SKM-1 treated with dmso at 0.1 percent for 144 hours (cell line): ENCODE measurements around the gene GPR143.
"Not testable (repeated sequence)": the region's sequence is repeated elsewhere in the genome, so short reads cannot be mapped to it uniquely, and the experiment has no call there.

Source experiments
- DNase-seq: peaks from one replicate; lab custom pipeline; 2025; ENCODE audit not compliant: unreplicated experiment; lab: John Stamatoyannopoulos, UW

Gene GPR143

DNA sequence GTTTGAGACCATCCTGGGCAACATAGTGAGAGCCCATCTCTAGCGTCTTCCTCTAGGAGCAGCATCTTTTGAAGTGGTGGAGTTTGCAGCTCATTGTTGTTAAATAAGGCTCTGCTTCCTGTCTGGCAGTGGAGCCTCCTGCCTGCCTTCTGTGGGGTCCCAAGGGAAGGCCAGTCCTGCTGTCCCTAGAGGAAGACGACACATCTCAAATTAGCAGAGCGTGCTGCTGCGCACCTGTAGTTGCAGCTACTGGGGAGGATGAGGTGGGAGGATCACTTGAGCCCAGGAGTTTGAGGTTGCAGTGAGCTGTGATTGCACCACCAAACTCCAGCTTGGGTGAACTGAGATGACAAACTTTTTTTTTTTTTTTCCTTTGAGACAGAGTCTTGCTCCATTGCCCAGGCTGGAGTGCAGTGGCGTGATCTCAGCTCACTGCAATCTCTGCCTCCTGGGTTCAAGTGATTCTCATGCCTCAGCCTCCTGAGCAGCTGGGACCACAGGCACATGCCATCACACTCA is 2.7 kb upstream of the GPR143 start:
- DNase-seq, result not testable (repeated sequence)

DNA sequence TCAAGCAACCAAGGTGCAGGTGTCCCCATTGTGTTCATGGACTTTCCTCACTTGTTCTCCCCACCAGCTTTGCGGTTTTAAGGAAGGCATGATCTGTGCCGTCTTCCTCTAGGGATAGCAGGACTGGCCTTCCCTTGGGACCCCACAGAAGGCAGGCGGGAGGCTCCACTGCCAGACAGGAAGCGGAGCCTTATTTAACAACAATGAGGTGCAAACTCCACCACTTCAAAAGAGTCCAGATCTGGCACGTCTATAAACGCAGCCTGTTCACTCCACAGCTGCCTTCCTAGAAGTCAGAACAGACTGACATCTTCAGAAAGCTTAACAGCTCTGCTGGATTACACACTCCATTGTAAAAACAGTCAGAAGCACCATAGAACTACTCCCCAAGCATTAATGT is 1.7 kb upstream of the GPR143 start:
- no peak for DNase-seq

DNA sequence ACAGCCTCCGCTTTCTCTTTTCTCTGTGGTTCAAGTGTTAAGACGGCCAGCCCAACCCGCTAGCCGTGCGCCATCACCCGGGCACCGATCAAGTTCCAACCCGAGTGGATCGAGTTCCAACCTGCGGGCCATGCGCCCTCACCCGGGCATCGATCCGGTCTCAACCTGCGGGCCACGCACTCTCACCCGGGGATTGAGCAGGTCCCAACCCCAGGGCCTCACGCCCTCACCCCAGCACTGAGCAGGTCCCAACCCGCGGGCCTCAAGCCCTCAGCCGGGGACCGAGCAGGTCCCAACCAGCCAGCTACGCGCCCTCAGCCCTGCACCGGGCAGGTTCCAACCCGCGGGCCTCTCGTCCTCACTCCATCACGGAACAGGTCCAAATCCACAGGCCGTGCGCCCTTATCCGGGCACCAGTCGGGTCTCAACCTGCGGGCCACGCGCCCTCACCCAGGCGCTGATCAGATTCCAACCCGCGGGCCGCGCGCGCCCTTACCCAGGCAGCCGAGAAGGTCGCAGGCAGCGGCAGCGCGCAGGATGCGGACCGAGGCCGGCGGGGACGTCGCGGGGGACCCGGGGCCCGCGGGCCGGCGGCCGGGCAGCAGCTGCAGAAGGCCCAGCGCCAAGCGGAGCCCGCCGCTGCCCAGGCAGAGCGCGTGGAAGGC is 443 bp downstream of the GPR143 start:
- no peak for DNase-seq

DNA sequence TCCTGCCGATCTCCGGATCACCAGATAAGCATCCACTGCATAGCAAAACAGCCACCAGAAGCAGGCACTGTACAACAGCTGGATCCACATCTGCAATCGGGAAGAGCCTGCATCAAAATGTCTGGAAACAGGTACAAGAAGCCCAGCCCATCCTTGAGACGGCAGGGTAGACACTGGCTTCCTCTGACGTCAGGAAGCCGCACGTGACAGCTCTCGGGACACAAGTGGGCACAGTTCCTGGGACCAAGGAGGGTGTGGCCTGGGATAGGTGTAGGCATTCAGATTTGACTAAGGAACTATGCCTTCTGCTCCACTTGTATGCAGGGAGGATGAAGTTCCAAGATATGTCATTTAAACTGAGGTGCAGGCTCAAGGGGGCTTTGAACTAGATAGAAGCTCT is 6.3 kb downstream of the GPR143 start:
- no peak for DNase-seq

DNA sequence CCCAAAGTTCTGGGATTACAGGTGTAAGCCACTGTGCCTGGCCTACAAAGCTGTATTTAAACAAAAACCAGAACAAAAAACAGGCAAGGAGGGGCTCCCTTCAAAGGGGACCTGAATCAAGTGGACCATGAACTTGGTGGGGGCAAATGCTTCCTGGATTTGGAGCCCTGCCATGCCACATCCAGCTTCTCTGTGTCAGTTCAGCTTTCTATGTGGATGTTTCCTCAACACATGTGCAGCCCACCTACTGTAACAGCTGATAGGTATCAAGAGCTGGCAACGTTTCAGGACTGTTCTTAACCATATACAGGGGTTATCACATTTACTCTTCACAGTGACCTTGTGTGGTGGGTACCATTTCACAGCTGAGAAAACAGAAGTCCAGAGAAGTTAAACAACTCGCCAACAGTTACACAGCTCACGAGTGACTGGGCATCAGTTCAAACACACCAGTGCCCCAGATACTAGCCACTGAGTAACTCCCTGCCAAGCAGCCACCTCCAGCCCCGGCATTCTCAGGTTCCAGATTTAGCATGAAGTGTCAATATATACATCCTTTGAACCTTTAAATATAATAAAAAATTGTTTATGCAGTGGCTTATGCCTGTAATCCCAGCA is 7.5 kb downstream of the GPR143 start:
- no peak for DNase-seq

DNA sequence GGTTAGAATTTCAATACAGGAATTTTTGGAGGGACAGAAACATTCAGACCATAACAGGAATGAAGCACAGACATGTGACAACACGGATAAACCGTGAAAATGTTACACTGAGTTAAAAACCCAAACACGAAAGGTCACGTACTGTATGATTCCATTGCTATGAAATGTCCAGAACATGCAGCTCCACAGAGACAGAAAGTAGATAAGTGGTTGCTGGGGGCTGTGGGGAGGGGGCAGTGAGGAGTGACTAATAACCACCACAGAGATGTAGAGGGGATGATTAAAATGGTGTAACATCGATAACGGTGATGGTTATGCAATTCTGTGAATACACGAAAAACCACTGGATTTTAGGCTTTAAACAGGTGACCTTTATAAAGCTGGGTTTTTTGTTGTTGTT is 8.3 kb downstream of the GPR143 start:
- no peak for DNase-seq

DNA sequence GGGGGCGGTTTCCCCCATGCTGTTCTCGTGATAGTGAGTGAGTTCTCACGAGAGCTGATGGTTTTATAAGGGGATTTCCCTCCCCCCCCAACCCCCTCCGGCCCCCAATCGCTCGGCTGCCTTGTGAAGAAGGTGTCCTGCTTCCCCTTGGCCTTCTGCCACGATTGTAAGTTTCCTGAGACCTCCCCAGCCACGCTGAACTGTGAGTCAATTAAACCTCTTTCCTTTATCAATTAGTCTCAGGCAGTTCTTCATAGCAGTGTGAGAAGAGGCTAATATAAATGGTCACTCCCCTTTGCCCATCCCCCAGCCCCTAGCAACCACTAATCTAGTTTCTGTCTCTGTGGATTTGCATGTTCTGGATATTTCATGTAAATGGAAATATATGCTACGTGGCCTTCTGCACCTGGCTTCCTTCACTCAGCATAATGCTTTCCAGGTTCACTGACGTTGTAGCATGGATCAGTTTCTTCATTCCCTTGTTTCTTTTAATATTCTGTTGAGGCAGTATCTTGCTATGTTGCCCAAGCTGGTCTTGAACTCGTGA is 16.4 kb downstream of the GPR143 start:
- DNase-seq, result no peak

DNA sequence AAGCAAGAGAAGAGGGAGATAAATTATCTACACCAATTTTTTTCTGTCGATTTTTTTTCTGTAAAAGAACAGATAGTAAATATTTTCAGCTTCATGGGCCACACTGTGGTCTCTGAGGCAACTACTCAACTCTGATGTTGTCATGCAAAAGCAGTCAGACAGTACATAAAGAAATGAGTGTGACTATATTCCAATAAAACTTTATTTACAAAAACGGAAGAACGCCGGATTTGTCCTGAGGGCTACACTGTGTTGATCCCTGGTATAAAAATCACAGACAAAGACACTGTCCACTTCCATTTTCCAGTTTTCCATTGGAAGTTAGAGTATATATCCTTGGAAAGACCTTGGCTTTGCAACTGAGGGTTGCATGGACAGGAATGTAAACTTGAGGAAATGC is 18.0 kb downstream of the GPR143 start:
- no peak for DNase-seq

DNA sequence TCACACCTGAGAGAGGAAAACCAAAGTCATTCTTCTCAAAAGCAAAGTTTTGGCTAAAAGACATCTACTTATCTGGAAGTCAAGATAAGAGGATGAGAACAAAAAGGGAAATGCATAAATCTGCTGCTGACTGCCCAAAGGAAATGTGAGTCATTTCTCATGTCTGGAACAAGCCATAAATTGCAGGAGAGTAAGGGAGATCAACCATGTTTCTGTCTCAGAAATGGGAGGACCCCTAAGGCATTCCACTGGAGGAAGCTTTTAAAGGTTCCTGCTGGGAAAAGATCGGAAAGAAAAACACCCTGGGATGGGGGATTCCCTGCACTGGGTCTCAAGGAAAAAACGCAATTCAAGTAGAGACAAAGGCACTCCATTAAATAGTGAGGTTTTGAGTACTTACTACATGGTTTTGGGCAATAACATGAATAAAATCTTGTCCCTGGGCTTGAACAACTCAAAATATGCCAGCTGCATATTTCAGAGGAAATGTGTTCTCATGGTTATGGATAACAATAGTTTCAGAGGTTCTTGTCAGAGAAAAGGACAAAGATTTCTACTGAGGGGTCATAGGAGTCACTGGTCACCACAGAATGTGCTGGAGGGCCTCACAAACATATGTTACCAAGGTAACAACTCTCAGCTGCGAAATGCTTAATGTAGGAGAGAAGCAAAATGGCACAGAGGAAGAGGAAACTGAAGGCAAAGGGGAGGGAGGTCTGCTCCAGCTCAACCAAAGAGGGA is 19.3 kb downstream of the GPR143 start:
- no peak for DNase-seq

DNA sequence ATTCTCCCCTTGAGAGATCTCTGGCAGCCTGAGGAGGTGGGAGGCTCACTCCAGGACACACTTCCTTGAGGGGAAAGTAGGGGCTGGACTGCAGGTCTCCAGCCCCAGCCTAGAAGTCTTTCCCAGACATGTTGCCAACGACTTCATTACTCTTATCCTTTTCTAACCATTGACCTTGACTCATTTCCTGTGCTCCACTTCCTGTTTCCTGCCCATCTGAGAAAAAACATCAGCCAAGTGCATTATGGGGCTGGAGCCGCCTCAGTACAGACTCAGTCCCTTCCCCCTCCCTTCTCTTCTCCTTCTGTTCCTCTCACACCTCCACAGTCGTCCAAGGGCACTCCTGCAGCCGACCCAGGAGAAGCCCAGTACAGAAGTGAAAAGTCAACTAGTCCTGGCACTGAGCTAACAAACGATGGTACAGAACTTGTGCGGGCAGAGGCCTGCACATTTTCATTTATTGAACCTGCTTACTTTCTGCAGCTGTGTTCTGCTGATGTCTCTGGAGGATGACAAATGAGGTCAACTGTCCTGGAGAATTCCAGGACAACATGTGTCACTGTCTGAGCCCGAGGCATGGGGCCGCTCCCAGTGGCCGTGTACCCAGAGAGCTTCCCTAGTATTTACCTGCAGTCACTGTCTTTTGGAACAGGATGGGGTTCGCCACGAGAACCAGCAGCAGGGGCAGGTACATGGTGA is 20.1 kb downstream of the GPR143 start:
- DNase-seq, result no peak

DNA sequence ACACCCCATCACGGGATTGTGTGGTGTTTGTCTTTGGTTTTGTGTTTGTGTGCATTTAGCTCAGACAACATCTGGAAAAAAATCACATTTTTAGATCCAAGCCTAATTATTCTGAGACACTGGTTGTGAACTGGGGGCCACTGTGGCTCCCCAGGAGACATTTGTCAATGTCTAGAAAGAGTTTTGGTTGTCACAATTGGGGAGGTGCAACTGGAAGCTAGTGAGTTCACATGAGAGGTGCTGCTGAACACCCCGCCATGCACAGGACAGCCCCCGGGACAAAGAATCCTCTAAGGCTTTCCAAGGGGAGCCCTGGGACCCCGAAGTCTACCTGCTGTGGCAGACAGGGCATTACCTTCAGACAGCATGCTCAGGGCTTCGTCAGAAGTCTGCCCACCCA is 26.5 kb downstream of the GPR143 start:
- DNase-seq, result no peak

DNA sequence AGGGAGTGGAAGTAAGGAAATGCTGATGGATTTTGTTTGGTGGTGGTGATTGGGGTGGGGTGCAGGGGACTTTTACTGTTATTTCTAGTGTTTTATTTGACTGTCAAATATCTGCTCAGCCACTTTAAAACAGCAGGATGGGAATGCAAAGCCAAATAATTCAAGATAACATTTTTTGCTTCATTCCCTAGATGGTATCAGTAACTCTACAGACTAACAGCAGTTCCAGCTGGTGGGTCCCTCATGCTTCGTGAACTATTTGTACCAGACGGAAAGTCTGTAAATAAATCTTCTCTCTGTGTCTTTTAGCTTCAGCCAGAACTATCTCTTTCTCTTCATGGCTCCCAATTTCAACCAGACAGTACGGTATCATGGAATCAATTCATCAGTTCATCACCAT is 27.5 kb downstream of the GPR143 start:
- no peak for DNase-seq

DNA sequence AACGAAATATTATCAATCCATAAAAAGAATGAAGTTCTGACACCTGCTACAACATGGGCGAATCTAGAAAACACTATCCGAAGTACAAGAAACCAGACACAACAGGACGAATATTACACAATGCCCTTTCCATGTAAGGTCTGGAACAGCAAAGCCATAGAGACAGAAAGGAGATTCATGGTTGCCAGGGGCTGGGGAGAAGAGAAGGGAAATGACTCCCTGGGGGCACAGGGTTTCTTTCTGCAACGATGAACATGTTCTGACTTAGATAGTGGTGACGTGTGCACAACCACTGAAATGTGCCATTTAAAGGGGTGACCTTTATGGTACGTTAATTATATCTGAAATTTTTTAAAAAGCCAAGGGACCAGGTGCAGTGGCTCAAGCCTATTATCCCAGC is 28.3 kb downstream of the GPR143 start:
- no peak for DNase-seq

DNA sequence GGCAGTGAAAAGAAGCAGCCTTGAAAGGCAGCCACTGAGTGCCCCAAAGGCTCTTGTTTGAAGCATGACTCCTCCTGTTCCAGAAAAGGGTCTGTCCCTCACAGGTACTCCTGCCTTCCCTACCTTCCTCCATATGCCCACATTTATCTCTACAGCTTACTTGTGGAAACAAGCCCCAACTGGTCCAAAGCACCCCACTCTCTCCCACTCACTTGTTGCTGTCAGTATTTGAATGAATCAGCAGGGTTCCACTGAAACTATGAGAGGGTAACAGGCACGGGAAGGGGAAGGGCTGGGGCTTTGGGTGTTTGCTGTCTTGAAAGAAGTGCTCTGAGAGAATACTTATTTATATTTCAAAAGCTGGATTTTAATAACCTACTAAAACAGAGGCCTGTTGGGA is 34.9 kb downstream of the GPR143 start:
- no peak for DNase-seq

DNA sequence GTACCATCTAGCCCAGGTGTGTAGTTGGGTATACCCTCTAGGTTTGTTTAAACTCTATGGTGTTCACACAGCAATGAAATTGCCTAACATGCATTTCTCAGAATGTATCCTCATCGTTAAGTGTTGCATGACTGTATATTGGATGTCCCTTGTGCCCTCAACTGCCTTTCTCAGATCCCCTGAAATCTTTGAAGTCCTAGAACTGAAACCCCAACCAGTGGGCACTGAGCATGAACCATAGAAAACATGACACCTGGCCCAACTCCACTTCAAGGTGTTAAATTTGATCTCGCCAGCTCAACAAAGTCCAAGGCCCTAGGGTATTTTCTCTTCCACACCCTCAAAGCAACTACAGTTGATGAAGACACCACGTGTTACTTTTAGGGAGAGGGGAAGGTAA is 35.6 kb downstream of the GPR143 start:
- DNase-seq, result no peak

DNA sequence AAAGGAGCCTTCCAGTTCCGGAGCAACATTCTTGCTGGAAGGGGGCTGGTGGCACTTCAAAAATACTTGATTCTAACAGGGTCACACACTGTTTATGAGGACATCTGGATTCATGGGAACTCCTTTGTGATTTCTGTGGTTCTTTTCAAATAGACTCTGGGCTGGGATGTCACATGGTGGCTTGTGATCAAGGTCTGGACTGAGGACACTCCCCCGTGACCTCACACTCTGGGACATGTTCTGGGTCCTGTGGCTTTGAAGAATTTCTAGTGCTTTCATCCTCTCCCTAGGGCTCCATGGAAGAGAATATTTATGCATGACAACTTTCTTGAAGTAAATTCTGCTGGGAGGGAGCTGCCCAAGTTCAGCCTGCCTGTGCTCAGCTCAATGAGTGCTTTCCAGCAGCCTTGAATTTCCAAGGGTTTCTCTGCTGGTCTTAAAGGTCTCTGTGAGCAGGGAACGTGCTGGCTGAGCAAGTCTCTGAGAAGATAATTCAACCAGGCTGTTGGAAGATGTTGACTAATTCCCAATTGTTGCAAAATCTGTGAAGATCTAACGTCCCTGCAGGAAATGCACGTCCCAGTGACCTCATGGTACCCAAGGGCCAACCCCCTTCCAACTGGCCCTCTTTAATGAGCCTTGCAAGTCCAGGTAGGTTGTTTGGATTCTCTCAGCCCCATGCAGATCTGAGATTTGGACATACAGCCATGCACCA is 36.3 kb downstream of the GPR143 start:
- DNase-seq, result no peak

DNA sequence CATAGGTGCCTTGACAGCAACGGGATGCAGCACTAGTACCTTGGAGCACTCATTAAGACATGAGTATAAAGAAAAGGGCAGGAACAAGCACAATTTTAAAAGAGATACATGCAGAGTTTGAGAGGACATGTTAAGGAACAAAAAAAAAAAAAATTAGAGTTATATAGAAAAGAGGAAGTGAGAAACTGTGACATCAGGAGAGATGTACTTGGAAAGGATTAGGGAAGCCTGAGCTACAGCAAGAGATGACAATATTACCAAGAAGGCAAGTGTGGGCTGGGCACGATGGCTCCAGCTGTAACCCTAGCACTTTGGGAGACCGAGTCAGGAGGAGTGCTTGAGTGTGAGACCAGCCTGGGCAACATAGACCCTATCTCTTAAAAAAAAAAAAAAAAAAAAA is 37.4 kb downstream of the GPR143 start:
- no peak for DNase-seq

DNA sequence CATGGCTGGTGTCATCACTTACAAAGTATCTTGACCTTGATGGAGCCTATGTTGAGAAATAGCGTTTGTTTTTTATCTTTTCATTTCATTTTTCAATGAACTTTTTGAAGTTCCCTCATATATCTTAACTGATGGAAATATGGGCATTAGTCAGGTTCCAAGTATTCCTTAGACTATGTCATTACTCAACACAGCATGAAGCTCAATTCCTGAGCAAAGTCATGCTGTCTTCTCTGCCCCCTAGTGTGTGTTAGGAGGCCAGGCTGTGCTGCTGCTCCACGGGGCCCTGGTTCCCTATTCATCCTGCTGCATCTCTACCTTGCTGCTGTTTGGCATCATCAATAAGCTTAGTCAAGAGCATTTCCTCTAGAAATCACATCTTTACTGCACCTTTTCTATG is 40.9 kb downstream of the GPR143 start:
- DNase-seq, result no peak

DNA sequence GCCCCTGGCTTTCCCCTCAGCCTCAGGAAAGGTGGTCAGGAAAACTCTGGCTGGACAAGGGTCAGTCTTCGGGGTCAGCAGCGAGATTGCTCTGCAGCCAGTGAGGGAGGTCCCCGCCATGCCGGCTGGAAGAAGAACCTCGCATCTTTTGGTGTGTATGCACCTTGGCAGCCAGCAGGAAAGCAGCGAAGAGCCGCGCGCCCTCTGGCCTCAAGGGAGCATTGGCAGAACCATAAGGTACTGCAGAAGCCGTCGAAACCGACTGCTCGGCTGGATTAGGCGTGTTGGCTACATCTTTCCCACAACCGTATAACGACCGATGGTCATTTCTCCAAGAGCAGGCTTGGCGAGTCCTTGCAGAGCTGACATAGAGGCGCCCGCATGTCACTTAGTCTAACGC is 48.3 kb downstream of the GPR143 start:
- DNase-seq, result no peak

DNA sequence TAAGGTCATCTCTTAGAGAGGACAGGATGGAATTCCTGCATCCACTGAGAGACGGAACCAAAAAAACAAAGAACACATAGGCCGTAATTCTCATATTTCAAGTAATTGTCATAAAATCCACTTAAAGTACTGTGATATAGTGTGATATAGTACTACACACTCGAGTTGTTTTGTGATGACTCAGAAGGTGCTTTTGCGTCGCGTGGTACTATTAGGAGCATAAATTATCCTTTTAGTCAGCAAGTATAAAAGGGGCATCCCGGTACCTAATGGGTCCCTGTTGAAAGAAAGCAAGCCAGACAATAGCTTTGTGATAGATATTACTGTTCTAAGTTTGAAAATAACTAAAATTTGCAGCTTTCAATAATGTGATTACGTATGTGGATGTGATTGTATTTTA is 55.3 kb downstream of the GPR143 start:
- no peak for DNase-seq
